Measurements from ENCODE around the gene ARHGEF17.

Gene ARHGEF17

DNA sequence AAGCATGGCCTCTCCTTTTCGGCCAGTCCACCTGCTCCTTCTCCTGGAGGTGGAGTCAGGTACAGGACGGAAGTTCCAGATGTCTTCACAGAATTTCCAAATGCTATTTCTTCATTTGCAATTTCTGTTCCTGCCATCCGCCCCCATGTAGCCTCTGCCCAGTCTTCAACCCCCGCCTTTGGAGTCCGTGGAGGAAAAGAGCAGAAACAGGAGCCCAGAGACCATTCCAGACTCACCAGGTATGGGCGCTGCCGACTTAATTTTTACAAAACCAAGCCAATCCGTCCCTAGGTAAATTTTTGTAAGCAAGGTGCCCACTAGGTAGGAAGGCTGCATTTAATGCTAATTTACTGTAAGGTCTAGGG lies 97.1 kb downstream of the ARHGEF17 start:
- no peak for DNase-seq
- in situ Hi-C loops (cut with MboI; ENCODE audit: low pct_unique_long_range_greater_than_20kb, low sequenced_read_pairs), result loop anchor here (25.0 kb wide), 1 partner anchor 257 kb away; no protein-coding TSS in a partner anchor

GRCh38 chr11:73406131-73406530 lies 98.1 kb downstream of the ARHGEF17 start:
- in situ Hi-C loops (cut with MboI; ENCODE audit: low pct_unique_long_range_greater_than_20kb, low sequenced_read_pairs), result loop anchor here (25.0 kb wide), 1 partner anchor 256 kb away; no protein-coding TSS in a partner anchor
- DNase-seq, result no peak

DNA sequence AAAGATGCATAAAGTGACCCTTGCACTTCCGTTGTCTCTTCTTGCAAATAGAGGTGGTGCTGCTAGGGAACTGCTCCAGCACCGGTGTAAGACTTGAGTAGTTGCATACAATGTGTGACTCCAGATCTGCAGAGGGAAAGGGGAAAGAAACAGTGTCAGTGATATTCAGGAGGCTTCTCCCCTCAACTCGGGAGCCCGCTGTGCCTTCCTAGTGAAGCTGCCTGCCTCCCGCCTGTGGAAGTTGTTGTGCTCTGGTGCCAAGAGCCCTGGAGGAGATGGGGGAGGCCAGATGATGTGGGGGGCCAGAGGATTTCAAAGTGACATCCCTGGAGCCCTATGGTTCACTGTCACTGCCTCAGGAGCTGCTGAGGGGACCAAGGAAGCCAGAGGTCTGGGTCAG lies 98.5 kb downstream of the ARHGEF17 start:
- in situ Hi-C loops (cut with MboI; ENCODE audit: low pct_unique_long_range_greater_than_20kb, low sequenced_read_pairs), result loop anchor here (25.0 kb wide), 1 partner anchor 256 kb away; no protein-coding TSS in a partner anchor
- DNase-seq, result no peak

- in situ Hi-C loops (cut with MboI; ENCODE audit: low pct_unique_long_range_greater_than_20kb, low sequenced_read_pairs), result loop anchor here (25.0 kb wide), 1 partner anchor 253 kb away; no protein-coding TSS in a partner anchor
- DNase-seq, result no peak
Measured at GRCh38 chr11:73409431-73409830, 101.4 kb downstream of the ARHGEF17 start.

DNA sequence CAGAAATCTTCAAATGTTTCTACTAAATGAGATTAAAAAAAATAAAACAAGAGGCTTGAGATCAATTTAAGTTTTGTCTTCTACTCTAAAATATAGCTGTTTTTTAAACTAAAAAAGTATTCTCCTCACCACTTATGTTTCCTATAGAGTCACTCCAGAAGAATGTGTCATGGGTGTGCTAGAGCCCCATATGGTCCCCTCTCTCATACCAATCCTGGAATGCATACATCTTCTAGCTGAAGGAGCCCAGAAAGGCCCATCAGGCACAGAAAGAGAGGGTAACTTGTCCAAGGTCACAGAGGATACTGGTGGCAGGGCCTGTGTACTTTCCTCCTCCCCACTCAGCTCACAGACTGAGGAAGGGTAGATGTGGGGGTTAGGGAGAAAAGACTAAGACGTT lies 102.6 kb downstream of the ARHGEF17 start:
- no peak for DNase-seq
- in situ Hi-C loops (cut with MboI; ENCODE audit: low pct_unique_long_range_greater_than_20kb, low sequenced_read_pairs), result loop anchor here (25.0 kb wide), 1 partner anchor 252 kb away; no protein-coding TSS in a partner anchor

GRCh38 chr11:73411031-73411430 lies 103.0 kb downstream of the ARHGEF17 start:
- DNase-seq, result no peak
- in situ Hi-C loops (cut with MboI; ENCODE audit: low pct_unique_long_range_greater_than_20kb, low sequenced_read_pairs), result loop anchor here (25.0 kb wide), 1 partner anchor 251 kb away; no protein-coding TSS in a partner anchor

DNA sequence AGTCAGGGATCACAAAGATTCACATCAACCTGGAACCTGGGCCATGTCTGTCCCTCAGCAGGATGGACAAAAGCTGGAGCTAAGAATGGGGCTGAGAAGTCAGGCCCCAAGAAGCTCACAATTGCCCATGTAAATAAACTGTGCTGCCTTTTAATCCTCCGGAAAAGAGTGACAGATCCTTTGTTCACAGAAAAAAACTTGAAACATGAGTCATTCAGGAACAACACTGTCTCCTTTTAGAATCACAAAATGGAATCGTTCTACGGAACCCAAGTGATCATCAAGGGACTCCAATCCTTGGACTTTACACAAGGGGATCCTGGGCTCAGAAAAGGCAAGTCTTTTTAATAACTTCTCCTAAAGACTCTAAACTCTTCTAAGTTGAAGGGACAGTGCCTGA lies 104.2 kb downstream of the ARHGEF17 start:
- DNase-seq, result no peak
- in situ Hi-C loops (cut with MboI; ENCODE audit: low pct_unique_long_range_greater_than_20kb, low sequenced_read_pairs), result loop anchor here (25.0 kb wide), 1 partner anchor 250 kb away; no protein-coding TSS in a partner anchor

GRCh38 chr11:73413256-73413655 lies 105.2 kb downstream of the ARHGEF17 start:
- in situ Hi-C loops (cut with MboI; ENCODE audit: low pct_unique_long_range_greater_than_20kb, low sequenced_read_pairs), result loop anchor here (25.0 kb wide), 1 partner anchor 249 kb away; no protein-coding TSS in a partner anchor
- DNase-seq, result no peak

DNA sequence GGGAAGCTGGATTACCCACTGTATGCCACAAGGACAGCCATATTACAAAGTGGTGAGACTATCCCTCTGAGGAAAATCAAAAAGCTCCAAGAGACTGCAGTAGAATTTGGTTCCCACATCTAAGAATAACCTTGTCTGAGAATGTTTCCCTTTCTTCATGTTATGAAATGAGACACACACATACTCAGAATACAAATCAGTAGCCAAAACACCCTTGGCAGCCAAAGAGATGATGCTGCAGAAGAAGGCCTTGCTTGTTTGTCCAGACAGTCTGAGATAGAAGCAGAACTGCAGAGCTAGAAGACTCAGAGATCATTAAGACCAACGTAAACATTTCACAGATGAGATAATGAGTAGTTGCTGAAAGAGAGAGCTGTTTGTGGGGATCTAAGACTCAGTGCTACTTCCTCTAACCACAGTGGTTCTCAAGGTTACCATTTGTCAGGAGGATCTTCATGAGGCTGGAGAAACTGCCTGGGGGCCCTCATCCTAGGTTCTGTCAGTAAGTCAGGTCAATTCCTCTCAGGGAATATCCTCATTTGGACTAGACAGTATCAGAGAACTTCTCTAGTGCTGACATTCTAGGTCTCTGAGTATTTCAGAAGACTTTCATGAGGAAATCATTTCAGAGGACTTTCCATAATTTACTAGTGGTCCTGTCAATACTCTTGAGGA lies 107.0 kb downstream of the ARHGEF17 start:
- peak; percentile 60 for DNase-seq
- in situ Hi-C loops (cut with MboI; ENCODE audit: low pct_unique_long_range_greater_than_20kb, low sequenced_read_pairs), result loop anchor here (25.0 kb wide), 1 partner anchor 247 kb away; no protein-coding TSS in a partner anchor

GRCh38 chr11:73415854-73416615 lies 108.0 kb downstream of the ARHGEF17 start:
- in situ Hi-C loops (cut with MboI; ENCODE audit: low pct_unique_long_range_greater_than_20kb, low sequenced_read_pairs), result loop anchor here (25.0 kb wide), 1 partner anchor 246 kb away; no protein-coding TSS in a partner anchor
- no peak for DNase-seq

GRCh38 chr11:73416786-73417185 lies 108.7 kb downstream of the ARHGEF17 start:
- no peak for DNase-seq
- in situ Hi-C loops (cut with MboI; ENCODE audit: low pct_unique_long_range_greater_than_20kb, low sequenced_read_pairs), result loop anchor here (25.0 kb wide), 1 partner anchor 246 kb away; no protein-coding TSS in a partner anchor
